Smooth muscle cell (in vitro differentiated cells): ENCODE data around the gene GMPR. TPM values are rescaled to one million over a fixed set of nuclear protein-coding genes. Genes with fewer than 3 reads are reported as not detected.
"Not testable (repeated sequence)": the region's sequence is repeated elsewhere in the genome, so short reads cannot be mapped to it uniquely, and the experiment has no call there.

Source experiments
- DNase-seq: peaks from one replicate; lab custom pipeline; 2025; ENCODE audit not compliant: unreplicated experiment; lab: John Stamatoyannopoulos, UW
- H2AFZ ChIP-seq: fragments of 200-600 bp; sonication (generic); 2 replicates; pipeline ENCODE4 v1.6.0; 2016; ENCODE audit warnings: antibody characterized with exemption, low read depth, mild to moderate bottlenecking
- H3F3A ChIP-seq: fragments of 200-600 bp; sonication (generic); 2 replicates; pipeline ENCODE4 v1.6.0; 2017; ENCODE audit warnings: antibody characterized with exemption, low read depth
- H3K27ac ChIP-seq: fragments of 200-600 bp; sonication (generic); 2 replicates; pipeline ENCODE4 v1.5.1; 2016; ENCODE audit warnings: low read depth, mild to moderate bottlenecking
- H3K27me3 ChIP-seq: fragments of 200-600 bp; sonication (generic); 2 replicates; pipeline ENCODE4 v1.6.1; 2016; ENCODE audit warnings: low read depth, mild to moderate bottlenecking
- H3K36me3 ChIP-seq: fragments of 200-600 bp; sonication (generic); 2 replicates; pipeline ENCODE4 v1.5.1; 2016; ENCODE audit warnings: low read depth
- H3K4me1 ChIP-seq: fragments of 200-600 bp; sonication (generic); 2 replicates; pipeline ENCODE4 v1.5.1; 2016; ENCODE audit warnings: low read depth
- H3K4me2 ChIP-seq: fragments of 200-600 bp; sonication (generic); 2 replicates; pipeline ENCODE4 v1.6.0; 2016; ENCODE audit warnings: mild to moderate bottlenecking
- H3K4me3 ChIP-seq: fragments of 200-600 bp; sonication (generic); 2 replicates; pipeline ENCODE4 v1.5.1; 2016; ENCODE audit warnings: mild to moderate bottlenecking
- H3K79me2 ChIP-seq: fragments of 200-600 bp; sonication (generic); 2 replicates; pipeline ENCODE4 v1.6.0; 2016; ENCODE audit warnings: low read depth, mild to moderate bottlenecking
- H3K9ac ChIP-seq: fragments of 200-600 bp; sonication (generic); 2 replicates; pipeline ENCODE4 v1.6.0; 2016; ENCODE audit warnings: low read depth
- H3K9me3 ChIP-seq: fragments of 200-600 bp; sonication (generic); replicated peaks from 2 replicates; pipeline ENCODE4 v1.5.1; 2016; ENCODE audit warnings: low read depth
- H4K20me1 ChIP-seq: fragments of 200-600 bp; sonication (generic); 2 replicates; pipeline ENCODE4 v1.6.0; 2016; ENCODE audit warnings: low read depth
- CTCF ChIP-seq: fragments of 200-600 bp; sonication (generic); IDR thresholded peaks from 2 replicates; pipeline ENCODE4 v1.5.1; 2017; ENCODE audit warnings: borderline replicate concordance, mild to moderate bottlenecking, antibody characterized with exemption; ENCODE audit not compliant: insufficient read depth, poor library complexity, severe bottlenecking
- WGBS: methylation state at CpG from one replicate; pipeline ENCODE4 v1.1.7; 2016; ENCODE audit warnings: low lambda C conversion rate; 5-methylcytosine and 5-hydroxymethylcytosine counted together
- polyA plus RNA-seq: library from polyadenylated mRNA; unstranded; fragments of >200 nt; fragmentation: Nextera tagmentation; extraction: Ambion mirVana; gene quantifications from 2 replicates; pipeline ENCODE4 v1.2.1, GENCODE V29; 2016
- total RNA-seq: library from RNA; depleted of rRNA; stranded (reverse); fragments of >200 nt; gene quantifications from 2 replicates; pipeline ENCODE4 v1.2.3, GENCODE V29; 2014

Gene GMPR
- total and polyA plus RNA-seq, 2 experiments from 2014 or later: 0.74 to 1.3 TPM

- WGBS: 94% methylated on average over 8 of the region's 8 CpGs
- Histone ChIP-seq H4K20me1 (no peaks in the 10 kb centered on the region), H3K4me3 (no peak overlapping the region), H3K4me2 (no peak overlapping the region), H3K36me3 (no peaks in the 10 kb centered on the region), H3F3A (peaks cover 7% of the 10 kb centered on the region), H3K9ac (no peak overlapping the region), H3K79me2 (no peaks in the 10 kb centered on the region), H3K27me3 (peaks cover 3% of the 10 kb centered on the region), H3K27ac (no peak overlapping the region), H2AFZ (no peak overlapping the region), H3K9me3 (no peaks in the 10 kb centered on the region), H3K4me1 (peaks cover 2% of the 10 kb centered on the region)
- no peak for TF ChIP-seq CTCF
- no peak for DNase-seq
These were observed 14.0 kb upstream of the GMPR start for GRCh38 chr6:16224409-16224808.

- H3K27me3 ChIP-seq, H3K79me2 ChIP-seq, H3K4me1 ChIP-seq, H3F3A ChIP-seq, H3K4me3 ChIP-seq, H2AFZ ChIP-seq, H3K9me3 ChIP-seq, H4K20me1 ChIP-seq, DNase-seq, H3K36me3 ChIP-seq, H3K9ac ChIP-seq, H3K27ac ChIP-seq, H3K4me2 ChIP-seq: not testable (repeated sequence)
- 90% methylated on average over 3 of the region's 3 CpGs for WGBS
These were observed 13.2 kb upstream of the GMPR start for GRCh38 chr6:16225062-16225731.

GRCh38 chr6:16226117-16227047 lies 12.0 kb upstream of the GMPR start:
- 81% methylated on average over 17 of the region's 23 CpGs for WGBS
- not testable (repeated sequence) for H3K4me1 ChIP-seq, H3K27ac ChIP-seq, H4K20me1 ChIP-seq, H3K9ac ChIP-seq, H3K4me2 ChIP-seq, H3K9me3 ChIP-seq, H2AFZ ChIP-seq, H3K36me3 ChIP-seq, H3K79me2 ChIP-seq, DNase-seq, H3K27me3 ChIP-seq, H3F3A ChIP-seq, H3K4me3 ChIP-seq

- no peak for DNase-seq
- no peak overlapping the region for H2AFZ ChIP-seq
- H3K4me3 ChIP-seq: no peak overlapping the region
- peaks cover 3% of the 10 kb centered on the region for H3K27me3 ChIP-seq
- H3K4me1 ChIP-seq: peaks cover 4% of the 10 kb centered on the region
- 97% methylated on average over 25 of the region's 32 CpGs for WGBS
- no peak overlapping the region for H3K4me2 ChIP-seq
- H3K9me3 ChIP-seq: no peaks in the 10 kb centered on the region
- no peaks in the 10 kb centered on the region for H3K36me3 ChIP-seq
- no peaks in the 10 kb centered on the region for H3K79me2 ChIP-seq
- H3K9ac ChIP-seq: no peak overlapping the region
- no peak for TF ChIP-seq CTCF
- H3K27ac ChIP-seq: no peak overlapping the region
- H3F3A ChIP-seq: peaks cover 7% of the 10 kb centered on the region
- no peaks in the 10 kb centered on the region for H4K20me1 ChIP-seq
These were observed 11.3 kb upstream of the GMPR start for GRCh38 chr6:16227048-16227562.
